ELF-1 (cell line): ENCODE data around the gene ITPRID1.
"Not testable (repeated sequence)": the region's sequence is repeated elsewhere in the genome, so short reads cannot be mapped to it uniquely, and the experiment has no call there.

Experiments
- DNase-seq: peaks from one replicate; pipeline ENCODE4 v3.0.0-alpha.2; 2016; ENCODE audit warnings: low read depth, low spot score

The ITPRID1 gene

GRCh38 chr7:31513790-31514189 is at the start of gene ITPRID1:
ITPRID1 (plus strand) TSS chr7:31514090; CDS start chr7:31553025, 38,935 bp downstream.
- DNase-seq: no peak

GRCh38 chr7:31464601-31465000 is 49.3 kb upstream of the ITPRID1 start:
- DNase-seq: no peak

GRCh38 chr7:31465285-31465684 is 48.6 kb upstream of the ITPRID1 start:
- DNase-seq: no peak

GRCh38 chr7:31466036-31466435 is 47.9 kb upstream of the ITPRID1 start:
- DNase-seq: peak; percentile 24

- not testable (repeated sequence) for DNase-seq
Observed at GRCh38 chr7:31470883-31471282, 43.0 kb upstream of the ITPRID1 start.

- DNase-seq: no peak
Observed at GRCh38 chr7:31475368-31475767, 38.5 kb upstream of the ITPRID1 start.

GRCh38 chr7:31476073-31476745 is 37.7 kb upstream of the ITPRID1 start:
- no peak for DNase-seq

- DNase-seq: no peak
Observed at GRCh38 chr7:31476941-31477677, 36.8 kb upstream of the ITPRID1 start.

GRCh38 chr7:31478018-31478417 is 35.9 kb upstream of the ITPRID1 start:
- no peak for DNase-seq

GRCh38 chr7:31478721-31479120 is 35.2 kb upstream of the ITPRID1 start:
- no peak for DNase-seq

GRCh38 chr7:31487071-31487470 is 26.8 kb upstream of the ITPRID1 start:
- DNase-seq: no peak

GRCh38 chr7:31487476-31487875 is 26.4 kb upstream of the ITPRID1 start:
- no peak for DNase-seq

GRCh38 chr7:31488562-31489203 is 25.2 kb upstream of the ITPRID1 start:
- DNase-seq: peak; percentile 78

- DNase-seq: no peak
Observed at GRCh38 chr7:31490796-31491314, 23.0 kb upstream of the ITPRID1 start.

GRCh38 chr7:31492086-31492485 is 21.8 kb upstream of the ITPRID1 start:
- no peak for DNase-seq

- peak; percentile 41 for DNase-seq
Observed at GRCh38 chr7:31493714-31494181, 20.1 kb upstream of the ITPRID1 start.

GRCh38 chr7:31494421-31494820 is 19.5 kb upstream of the ITPRID1 start:
- DNase-seq: no peak

GRCh38 chr7:31495653-31496052 is 18.2 kb upstream of the ITPRID1 start:
- DNase-seq: no peak

GRCh38 chr7:31497516-31497915 is 16.4 kb upstream of the ITPRID1 start:
- DNase-seq: no peak

- DNase-seq: no peak
Observed at GRCh38 chr7:31500656-31501055, 13.2 kb upstream of the ITPRID1 start.

GRCh38 chr7:31508823-31509222 is 5.1 kb upstream of the ITPRID1 start:
- DNase-seq: no peak

GRCh38 chr7:31512166-31512565 is 1.7 kb upstream of the ITPRID1 start:
- no peak for DNase-seq
